ENCODE results near the gene ATP8B3.

ATP8B3 gene, protein sequence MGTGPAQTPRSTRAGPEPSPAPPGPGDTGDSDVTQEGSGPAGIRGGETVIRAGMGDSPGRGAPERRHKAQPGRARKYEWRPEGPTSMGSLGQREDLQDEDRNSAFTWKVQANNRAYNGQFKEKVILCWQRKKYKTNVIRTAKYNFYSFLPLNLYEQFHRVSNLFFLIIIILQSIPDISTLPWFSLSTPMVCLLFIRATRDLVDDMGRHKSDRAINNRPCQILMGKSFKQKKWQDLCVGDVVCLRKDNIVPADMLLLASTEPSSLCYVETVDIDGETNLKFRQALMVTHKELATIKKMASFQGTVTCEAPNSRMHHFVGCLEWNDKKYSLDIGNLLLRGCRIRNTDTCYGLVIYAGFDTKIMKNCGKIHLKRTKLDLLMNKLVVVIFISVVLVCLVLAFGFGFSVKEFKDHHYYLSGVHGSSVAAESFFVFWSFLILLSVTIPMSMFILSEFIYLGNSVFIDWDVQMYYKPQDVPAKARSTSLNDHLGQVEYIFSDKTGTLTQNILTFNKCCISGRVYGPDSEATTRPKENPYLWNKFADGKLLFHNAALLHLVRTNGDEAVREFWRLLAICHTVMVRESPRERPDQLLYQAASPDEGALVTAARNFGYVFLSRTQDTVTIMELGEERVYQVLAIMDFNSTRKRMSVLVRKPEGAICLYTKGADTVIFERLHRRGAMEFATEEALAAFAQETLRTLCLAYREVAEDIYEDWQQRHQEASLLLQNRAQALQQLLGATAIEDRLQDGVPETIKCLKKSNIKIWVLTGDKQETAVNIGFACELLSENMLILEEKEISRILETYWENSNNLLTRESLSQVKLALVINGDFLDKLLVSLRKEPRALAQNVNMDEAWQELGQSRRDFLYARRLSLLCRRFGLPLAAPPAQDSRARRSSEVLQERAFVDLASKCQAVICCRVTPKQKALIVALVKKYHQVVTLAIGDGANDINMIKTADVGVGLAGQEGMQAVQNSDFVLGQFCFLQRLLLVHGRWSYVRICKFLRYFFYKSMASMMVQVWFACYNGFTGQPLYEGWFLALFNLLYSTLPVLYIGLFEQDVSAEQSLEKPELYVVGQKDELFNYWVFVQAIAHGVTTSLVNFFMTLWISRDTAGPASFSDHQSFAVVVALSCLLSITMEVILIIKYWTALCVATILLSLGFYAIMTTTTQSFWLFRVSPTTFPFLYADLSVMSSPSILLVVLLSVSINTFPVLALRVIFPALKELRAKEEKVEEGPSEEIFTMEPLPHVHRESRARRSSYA (N-terminal part only)

DNA sequence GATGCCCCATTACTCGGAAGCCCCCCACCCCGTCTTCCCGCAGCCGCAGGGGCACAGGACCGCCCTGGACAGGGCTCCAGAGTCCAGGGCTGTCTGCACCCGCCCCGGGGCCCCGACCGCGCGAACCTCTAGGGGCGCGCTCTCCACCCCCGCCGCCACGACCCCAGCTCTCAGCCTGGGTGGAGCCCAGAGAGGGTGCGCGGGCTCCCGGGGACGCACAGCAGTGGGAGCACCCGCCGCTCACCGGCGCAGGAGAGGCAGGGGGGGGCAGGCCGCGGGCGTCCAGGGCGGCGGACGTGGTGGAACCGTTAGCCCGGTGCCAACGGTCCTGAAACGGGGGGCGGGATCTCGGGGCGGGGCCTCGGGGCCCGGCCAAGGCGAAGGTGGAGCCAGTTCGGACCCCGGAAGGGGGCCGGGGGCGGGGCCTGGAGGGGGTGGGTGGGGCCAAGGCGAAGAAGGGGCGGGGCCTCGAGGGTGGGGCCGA lies at the start of gene ATP8B3:
TSS of gene ATP8B3 (minus strand) at position 335 of the 484 bp plus-strand sequence. CDS start 540 bp downstream, outside the sequence.
- no peak for DNase-seq

DNA sequence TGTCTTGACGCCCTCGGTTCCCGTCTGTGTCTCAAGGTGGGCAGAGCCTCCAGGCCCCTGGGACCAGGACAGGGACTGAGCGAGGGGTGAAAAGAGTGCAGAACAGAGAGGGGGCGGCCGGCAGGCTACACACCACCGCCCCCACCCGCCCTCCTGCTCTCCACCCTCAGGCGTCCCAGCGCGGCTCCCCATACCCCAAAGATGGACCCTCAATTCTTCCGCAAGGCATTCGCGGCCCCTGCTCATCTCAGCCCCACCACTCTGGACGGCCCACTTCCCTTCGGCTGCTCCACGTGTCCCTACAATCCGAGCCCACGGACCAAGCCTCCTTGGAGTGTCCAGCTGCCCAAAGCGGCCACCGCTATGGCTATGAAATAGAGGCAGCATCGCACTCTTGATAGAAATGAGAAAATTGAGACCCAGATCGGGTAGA lies 49.5 kb upstream of the ATP8B3 start:
- no peak for DNase-seq

DNA sequence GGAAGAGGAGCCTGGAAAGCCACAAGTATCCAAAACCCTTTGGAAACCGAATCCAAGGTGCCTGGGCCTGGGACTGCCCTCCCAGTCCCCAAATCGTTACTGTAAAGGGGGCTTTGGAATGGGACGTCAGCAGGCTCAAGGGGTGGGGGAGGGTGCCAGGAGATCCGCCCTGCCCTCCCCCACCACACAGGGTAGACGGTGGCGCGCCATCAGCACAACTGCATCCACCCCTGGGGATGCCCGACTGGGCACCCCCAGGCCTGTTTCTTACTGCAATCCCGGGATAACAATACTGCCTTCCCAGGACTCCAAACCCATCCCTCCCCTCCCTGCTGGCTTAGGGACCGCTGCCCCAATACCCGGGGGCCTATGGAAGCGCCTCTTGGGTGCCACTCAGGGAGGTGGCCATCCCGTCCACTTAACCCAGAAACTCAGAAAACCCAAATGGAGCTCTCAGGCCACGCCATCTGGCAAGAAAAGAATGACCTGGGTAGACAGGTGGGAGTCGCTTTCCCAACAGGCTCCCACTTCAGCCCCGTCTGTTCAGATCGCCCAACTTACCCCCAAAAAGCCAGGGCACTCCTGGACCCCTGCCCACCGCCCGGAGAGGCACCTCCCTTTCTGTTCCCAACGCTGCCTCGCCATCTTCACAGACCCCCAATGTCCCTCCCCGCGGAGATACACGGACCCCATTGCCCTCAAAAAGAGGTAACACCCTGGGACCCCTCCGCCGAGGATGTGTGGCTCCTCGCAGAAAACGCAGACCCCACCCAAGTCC lies 48.9 kb upstream of the ATP8B3 start:
- DNase-seq, result no peak

DNA sequence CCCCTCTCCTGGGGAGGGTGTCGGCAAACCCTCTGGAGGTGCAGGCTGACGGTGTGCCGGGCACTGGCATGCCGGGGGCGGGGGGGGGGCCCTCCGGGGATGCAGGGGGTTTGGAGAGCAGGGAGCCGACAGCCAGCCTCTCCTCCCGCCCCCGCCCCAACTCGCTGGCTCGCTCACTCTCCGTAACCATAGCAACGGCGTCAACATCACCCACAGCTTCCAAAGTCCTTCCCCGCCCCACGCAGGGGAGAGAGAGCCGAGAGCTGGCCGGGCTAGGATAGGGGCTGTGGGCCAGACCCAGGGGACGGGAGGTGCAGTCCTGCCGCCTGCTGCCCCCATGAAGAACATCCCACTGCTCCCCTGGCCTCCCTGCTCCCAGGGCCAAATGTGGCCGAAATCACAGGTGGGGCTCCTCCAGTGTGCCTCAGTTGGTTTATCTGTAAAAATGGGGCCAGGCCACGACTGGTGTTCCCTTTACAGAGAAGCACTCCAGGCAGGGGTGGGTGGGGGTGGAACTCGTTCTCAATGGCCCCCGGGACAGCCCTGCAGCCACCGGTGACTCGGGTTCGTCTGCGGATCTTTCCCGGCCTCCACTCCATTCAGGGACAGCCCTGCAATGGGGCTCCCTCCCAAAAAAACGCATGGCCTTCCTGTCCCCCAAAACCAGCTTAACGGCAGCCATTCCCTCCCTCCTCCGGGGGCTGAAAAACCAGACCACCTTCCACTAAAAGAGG lies 48.1 kb upstream of the ATP8B3 start:
- no peak for DNase-seq

DNA sequence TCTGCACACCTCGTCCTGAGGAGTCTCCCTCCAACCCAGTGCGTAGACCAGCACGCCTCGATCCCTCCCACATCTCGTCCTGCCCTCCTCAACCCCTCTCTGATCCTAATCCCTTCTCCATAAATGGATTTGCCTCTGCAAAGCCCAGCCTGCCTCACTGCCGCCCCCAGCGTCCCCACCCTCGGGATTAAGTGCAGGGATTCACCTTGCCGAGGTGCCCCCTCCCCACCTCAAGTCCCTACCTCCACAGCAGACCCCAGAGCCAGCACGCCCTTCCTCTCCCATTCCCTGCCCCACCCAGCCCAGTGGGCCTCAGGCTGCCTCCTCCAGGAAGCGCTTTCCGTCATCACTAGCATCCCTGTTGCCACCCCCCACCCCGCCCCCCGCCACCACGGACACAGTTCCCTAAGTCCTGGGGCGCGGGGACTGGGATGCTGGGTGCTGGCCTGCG lies 47.3 kb upstream of the ATP8B3 start:
- no peak for DNase-seq

DNA sequence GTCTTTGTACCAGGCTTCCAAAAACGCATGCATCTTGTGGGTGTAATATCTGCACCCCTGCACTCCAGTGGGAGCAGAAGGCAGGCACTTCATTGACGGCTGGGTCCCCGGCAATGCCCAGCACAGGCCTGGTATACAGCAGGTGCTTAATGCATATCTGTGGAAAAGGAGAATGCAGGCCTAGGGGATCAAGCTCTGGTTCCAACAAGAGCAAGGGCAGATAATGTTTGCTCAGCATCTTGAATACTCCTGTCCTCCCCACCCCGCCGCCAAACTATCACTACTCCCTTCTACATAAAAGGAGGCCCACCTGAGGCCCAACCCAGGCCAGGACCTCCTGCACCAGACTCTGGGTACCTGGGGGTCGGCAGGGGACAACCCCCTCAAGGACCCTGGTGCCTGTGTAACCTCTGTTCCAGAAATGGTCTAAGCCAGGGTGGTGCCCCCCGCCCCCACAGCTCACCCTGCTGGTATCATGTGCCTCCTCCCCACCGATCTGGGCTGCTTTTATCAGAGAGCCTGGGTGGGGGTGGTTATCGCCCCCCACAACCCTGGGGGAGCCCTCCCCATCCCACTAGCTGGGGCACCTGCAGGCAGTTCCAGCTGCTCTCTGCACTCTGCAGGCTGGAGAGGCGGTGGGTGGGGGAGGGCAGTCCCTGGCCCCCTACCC lies 46.5 kb upstream of the ATP8B3 start:
- no peak for DNase-seq

DNA sequence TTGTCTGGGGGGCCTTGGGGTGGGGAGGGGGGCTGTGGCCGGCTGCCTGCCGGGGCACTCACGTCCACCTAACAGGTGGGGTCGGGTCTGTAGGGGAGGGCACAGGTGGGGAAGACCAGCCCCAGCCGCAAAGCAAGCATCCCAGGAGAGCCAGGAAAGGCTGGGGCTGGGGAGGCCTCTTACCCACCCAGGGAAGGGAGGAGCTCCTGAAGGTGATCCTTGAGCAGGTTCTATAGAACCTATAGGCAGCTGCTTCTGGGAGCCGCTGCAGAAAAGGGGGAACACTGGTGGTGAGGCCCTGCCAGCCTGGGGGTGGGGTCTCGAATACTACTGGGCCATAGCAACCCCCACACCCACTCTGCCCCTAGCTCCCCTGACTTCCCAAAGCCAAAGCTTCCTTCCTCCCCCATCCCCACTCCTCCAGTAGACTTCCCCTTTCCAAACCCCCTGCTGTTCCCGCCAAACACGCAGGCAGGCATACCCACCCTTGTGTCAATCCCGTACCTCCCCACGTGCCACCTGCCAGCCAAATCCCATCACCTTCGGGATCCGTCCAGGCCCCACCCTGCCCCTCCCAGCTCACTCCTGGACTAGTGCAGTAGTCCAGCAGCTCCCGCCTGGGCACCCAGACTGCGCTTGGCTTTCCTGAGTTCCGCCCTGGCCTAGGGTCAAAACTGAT lies 45.7 kb upstream of the ATP8B3 start:
- no peak for DNase-seq

DNA sequence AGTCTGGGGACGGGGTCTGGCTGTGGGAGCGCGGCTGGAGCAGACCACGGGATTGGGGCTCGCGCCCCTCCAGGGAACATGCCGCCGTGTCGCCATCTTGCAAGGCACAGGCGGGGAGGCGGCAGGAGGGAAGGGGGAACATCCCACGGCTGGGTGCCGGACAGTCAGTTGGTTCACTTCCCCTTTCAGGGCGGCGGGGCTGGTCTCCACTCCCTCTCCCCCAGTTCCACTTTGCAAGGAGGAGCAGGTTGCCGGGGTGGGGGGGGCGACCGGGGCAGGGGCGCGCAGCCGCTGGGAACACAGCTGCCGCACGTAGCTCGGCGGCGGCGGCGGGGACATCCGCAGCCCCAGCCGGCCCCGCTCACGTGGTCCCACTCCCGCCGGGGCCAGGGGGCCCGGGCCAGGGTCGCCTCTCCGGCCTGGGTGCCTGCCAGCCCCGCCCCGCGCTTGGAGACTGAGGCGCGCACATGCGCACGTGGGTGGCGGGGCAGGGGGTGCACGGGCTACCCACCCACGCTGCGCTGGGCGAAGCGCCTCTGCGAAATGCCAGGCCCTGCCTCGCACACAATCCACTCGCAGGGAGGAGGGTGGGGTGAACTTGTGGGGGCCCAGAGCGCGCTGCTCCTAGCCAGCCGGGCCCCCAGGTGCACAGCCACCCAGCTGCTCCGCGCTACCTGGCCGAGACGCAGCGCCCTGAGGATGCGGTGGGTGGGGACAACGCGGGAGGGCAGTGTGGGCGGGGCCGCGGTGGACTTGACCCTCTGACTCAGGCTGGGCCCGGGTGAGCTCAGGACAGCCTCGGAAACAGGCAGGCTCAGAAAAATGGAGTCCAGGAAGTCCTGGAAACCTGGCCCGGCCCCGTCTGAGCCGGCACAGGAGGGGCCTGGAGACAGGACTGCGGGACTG lies 44.9 kb upstream of the ATP8B3 start:
- DNase-seq, result peak; percentile 52 to 57

DNA sequence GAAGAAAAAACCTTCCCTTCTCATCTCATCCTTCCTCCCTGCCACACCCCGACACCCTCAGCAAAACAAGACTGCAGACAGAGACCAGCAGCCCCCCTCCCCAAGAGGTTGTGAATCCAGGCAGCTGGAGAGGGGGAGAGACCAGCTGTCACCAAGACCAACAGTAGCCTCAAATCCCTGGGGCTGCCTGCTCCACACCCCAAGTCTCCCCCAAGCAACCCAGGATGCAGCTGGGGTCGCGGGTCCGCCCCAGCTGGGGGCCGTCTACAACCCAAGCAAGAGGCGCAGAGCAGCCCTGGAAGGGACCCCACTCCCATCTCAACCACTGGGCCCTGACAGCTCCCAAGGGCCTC lies 44.2 kb upstream of the ATP8B3 start:
- DNase-seq, result no peak

DNA sequence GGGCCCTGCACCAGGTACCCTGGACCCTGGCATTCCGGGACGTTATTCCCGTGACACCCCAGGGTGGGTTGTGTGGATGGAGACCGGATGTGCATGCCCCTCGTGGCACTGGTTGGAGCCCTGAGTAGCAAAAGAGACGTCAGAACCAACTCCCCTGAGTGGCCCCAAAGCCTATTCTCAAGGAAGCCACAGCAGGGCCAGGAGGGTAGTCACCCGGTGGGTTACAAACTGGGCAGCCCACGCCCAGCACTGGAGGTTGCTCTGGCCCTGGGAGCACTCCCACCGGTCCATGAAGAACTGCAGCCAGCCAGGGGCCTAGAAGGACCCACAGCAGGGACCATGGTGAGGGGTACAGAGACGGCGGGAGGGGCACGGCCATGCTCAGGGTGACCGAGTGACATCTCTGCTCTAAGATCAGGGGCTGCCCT lies 43.8 kb upstream of the ATP8B3 start:
- no peak for DNase-seq

DNA sequence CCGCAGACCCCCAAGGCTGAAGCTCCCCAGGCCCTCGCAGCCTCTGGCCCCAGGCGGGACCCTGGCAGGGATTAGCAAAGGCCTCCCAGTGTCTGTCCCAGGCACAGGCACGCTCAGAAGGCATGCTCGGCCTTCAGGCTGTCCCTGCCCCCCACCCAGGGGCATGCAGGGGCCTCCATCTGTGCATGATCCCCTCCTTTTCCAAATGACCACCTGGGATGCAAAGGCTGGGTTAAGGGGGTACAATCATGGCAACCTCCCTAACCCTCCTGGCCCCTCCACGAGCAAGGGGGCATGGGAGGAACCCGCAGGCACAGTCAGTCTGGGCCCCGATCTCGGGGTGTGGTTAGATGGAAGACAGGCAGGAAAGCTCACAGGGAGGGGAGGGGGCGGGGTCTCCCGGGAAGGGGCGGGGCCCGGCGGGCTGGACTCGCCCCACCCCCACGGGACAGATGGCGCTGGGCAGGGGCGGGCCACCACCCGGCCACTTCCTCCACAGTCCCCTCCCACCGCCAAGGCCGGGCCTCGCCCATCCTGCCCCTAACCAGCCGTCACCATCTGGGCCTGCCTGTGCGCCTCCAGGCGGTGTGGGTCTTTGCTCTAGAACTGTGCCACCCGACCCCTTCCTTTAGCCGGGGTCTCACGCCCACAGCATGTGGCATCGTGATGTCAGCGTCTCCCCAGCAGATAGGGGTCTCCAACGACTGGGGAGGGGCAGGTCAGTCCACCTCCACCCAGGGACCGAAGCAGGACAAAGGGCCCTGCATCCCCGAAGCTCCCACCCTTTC lies 43.2 kb upstream of the ATP8B3 start:
- peak; percentile 85 to 89 for DNase-seq

DNA sequence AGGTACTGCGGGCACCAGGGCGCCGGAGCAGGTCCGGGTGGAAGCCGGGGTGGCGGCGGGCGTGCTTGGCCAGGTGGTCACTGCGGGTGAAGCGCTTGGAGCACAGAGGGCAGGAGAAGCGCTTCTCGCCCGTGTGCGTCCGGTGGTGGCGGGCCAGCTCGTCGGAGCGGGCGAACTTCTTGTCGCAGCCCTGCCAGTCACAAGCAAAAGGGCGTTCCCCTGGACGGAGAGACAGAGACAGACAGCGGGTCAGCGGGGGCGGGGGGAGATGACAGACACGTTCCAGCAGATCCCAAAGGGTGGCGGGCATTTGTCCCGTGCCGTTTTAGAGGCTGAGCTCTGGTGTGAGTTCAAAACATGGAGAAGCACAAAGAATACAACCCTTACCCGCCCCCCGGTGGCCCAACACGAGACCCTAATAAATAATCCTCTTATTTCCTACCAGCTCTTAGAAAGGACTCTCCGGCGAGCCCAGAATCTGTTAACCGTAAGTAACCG lies 42.5 kb upstream of the ATP8B3 start:
- DNase-seq, result no peak

DNA sequence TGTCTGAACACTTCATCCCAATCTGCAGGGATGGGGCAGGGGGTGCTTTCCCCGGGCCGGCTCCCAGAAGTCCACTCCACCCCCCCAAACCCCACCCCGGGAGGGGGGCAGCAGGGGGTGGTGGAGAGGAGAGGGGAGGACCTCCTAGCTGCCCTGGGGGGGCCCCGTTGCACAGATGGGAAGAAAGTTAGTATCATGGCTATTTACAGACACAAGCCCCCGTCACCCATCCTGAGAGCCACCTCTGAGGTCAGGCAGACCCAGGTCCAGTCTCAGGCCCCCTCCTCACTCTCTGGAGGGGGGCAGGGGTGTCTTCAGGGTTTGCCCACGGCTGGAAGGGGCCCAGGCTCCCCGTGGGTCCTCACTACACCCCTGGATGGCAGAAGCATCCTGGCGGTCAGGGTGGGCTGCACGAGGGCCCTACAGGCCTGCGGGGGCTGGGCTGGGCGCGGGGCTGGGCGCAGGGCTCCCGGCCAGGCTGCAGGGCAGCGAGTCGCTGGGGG lies 42.0 kb upstream of the ATP8B3 start:
- no peak for DNase-seq

DNA sequence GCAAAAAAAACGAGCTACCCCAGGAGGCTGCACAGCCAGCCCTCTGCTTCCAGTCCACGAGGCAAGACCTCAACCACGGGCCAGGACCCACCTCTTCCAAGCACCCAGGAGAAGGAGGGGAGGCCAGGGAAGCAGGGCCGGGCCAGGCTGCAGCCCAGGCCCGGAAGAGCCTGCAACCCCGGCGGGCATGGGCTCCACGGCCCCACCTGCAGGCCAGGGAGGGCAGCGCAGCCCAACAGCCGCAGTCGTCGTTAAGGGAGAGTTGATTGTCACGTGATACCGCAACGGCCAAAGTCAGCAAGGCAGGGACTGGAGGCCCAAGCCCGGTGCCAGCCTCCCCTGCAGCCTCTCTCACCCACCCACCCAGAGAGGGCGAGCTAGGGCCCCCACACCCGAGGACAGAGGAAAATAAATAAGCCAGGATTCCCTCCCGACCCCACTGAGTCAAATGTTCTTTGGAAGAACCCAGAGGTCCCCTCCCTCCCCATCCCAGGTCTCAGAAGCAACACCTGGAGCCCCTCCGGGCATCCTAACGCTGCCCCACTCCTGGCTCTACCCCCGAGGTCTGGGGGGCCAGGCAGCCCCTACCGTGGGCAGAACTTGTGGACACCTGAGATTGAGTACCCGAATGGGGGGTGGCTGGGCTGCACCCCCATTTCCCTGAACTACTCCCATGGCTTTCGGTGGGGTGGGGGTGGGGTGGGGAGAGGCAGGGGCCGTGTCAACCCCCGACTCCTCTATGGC lies 41.4 kb upstream of the ATP8B3 start:
- DNase-seq, result peak; percentile 44 to 70

DNA sequence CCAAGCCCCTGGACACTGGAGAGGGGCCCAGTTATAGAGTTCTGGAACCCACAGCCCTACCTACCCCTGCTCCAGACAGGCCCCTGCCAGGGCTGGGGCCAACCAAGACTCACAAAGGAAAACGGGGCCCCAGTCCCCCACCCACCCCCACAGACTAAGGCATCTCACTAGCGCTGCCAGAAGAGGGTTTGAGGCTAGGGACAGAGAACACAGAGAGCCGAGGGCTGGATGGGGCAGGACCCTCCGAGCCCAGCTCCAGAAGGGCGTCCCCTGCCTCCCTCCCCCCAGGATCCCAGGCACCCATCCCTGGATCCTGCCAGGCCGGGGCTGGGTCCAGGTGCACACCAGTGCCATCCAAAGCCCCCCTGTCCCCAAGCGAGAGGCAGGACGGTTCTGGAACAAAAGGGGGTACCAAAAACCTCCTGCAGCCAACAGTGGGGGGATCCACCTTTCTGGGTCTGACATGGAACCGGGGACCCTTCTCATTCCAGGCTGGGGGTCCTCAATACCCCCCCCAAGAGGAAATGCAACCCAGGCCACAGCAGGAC lies 40.6 kb upstream of the ATP8B3 start:
- DNase-seq, result no peak
